Left colon (tissue), 2 donors: Measurements from ENCODE around the gene LDLRAD3. TPM values are rescaled to one million over a fixed set of nuclear protein-coding genes. Genes with fewer than 3 reads are reported as not detected.

Experiments used
- ATAC-seq: fragments of 200-7000 bp; cut with Tn5 transposase; one replicate; pipeline ENCODE4 v1.9.1; 2020; ENCODE audit warnings: mild to moderate bottlenecking, moderate library complexity
- DNase-seq, 2 donors: peaks; one replicate each; pipeline ENCODE4 v3.0.0-alpha.2; 2020
- intact Hi-C, 2 donors: fragments of 100-400 bp; cut with DNase I in 1 of 2; cut with micrococcal nuclease in 1 of 2; formaldehyde crosslinking; loops; one replicate each; pipeline versions ENCODE4 v1.11.2 to v1.14.0; 2022; cut with DNase I, micrococcal nuclease
- total RNA-seq, 2 donors: library from RNA; stranded (reverse); fragmentation: NEBNext Ultra II Directional; extraction: Animal tissue kit (Norgen Biotek cat#: 25700); gene quantifications; one replicate each; pipeline ENCODE4 v1.2.1, GENCODE V29; 2021
- donor health status: DM: no; HTN: no; CAD: no.
- donor health status: DM: yes; HTN: yes; CAD: no.

Gene LDLRAD3
- total RNA-seq, 2 donors from 2014 or later = 2.3 to 2.9 TPM

DNA sequence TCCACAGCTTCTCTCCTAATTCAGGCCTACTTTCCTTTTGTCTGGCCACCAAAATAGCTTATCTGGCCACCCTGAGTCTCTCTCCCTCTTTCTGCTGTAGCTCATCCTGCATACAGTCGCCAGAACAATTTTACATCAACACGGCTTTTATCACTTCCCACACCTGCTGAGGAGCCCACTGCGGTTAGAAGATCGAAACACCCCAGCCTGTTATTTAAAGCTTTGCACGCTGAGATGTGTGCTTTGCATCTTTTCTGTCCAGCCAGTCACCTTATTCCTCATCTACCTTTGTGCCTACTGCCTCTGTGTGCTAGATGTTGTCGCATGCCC, 249.4 kb downstream of the LDLRAD3 start:
- ATAC-seq (no peak), DNase-seq (no peak)
- intact Hi-C loops = no loop called here

DNA sequence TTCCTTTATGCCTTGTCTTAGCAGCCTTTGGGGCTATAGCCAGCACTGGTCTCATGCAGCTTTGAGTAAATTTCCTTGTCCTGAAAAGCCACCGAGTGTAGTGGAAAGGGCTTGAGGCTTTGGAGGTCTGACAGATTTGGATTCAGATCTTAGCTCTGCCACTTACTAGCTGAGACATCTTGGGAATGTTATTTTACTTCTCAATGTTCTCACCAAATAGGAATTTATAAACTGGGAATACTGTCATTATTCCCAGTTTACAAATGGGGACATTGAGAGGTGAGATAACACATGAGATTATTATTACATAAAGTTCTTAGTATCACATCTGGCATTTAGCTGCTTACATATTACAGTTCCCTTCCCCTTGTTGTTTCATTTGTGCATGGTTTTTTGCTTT, 249.9 kb downstream of the LDLRAD3 start:
- no peak for DNase-seq
- intact Hi-C loops = no loop called here

DNA sequence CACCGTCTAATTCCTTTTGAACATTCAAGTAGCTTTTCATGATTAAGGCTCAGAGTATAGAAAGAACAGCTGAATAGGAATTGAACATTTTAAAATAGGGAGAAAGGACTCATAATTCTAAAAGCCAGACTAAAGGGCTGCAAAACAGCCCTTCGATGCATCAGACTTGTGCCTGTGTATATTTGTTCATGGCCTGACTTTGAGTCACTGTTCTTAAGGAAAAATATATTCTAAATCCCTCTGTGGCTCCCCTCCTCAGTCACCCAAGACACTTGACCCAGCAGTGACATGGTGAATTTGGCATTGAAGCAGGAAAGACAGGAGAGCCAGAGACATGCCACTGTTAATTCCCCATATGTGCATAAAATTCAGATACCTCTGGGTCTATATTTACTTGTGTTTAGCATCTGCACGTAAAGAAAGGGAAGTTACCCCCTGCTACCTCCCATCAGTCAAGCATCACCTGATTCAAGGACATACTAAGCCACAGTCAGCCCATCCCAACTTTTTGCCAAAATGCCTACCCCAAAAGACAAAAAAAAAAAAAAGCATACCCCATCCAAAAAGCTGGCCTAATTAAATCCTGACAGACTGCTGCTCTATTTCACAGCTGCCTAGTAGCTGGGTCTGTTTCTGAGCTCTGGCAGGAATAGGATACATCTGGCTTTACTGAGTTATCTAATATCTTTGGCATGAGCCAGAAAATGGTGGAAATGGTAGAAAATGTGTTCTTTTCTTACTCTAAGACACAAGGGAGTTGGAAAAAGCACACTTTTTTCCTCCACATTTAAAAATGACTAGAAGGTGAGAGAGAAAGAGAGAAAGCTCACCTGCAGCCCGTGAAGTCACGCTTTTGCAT, 251.9 kb downstream of the LDLRAD3 start:
- DNase-seq (no peak), ATAC-seq (no peak)
- intact Hi-C loops = no loop called here

More for the DNA sequence above, 249.9 kb downstream of the LDLRAD3 start:
- ATAC-seq = no peak

DNA sequence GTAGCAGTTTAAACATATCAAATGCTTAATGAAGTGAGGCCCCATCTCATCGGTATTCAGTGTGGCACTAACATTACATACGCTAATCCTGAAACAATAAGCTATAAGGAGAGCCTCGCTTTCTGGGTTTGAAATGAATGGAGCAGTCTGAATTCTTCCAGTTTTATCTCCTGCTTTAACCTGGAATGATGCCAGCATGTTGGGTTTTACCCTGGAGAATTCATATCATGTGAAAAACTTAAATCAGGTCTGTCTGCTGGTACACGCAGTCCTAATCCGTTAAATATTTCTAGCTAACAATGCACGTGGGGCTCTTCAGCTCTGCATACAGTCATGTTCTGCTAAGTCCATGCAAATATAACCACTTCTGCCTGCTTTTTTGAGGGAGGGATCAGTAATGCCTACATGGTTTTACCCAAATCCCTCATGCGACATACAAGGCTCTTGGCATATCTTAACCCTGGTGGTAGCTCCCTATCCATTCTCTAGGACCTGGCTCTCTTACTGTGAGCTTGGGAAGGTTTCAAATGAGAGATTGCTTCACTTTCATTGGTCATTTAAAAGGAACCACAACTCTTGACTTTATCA, 252.6 kb downstream of the LDLRAD3 start:
- intact Hi-C loops = no loop called here
- no peak for DNase-seq
- ATAC-seq = no peak

DNA sequence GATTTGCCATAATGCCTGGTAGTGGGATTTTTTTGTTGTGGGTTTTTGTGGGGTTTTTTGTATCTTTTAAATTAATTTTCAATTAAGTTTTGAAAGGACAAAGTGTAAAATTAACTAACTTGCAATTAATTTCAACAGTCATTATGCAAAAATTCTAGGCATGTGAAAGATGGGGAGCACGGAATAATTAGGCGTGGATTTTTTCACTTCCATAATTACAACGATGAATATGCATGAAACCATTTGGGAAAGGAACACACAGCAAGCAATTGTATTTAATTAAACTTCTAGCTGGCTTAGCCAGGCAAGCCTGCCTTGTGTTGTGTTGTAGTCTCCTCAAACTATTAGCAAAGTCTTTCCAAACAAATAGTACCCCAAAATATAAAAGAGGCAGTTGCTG, 257.5 kb downstream of the LDLRAD3 start:
- DNase-seq = no peak
- ATAC-seq = no peak
- intact Hi-C loops = no loop called here

DNA sequence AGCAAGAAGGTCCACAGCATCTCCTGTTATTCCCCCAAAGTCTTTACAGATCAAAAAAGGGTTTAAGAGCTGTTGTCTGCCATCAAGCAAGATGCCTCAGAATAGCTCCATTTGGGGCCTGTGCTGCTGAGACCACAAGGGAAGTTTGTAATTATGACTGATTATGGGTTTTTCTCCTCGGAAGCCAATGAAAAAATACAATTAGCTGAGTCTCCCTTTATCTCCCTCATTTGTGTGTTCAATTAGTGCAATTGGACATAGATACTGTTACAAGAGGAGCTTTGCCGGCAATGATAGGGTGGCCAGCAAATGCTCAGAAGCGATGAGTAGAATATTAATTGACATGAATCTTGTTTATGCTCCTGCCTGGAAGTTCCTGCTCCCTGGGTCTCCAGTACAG, 261.7 kb downstream of the LDLRAD3 start:
- ATAC-seq (no peak), DNase-seq (no peak)
- intact Hi-C loops = no loop called here

DNA sequence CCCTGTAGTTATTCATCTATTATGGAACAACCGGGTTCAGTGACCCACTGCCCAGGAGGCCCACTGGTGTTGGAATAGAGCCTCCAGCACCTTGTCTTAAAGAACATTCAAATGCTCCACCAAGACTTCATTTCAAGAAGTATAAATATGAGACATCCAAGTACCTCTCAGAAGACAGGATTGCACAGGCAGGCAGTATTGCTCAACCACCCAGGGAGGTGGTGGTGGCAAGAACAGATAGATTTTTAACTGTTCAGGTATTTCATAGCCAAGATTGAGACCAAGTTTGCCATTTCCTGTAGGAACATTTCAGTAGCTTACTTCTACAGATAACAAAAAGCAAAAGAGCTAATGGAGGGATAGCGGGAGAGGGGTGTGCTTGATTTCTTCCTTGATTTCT, 266.7 kb downstream of the LDLRAD3 start:
- no peak for DNase-seq
- intact Hi-C loops = no loop called here
- ATAC-seq = no peak

DNA sequence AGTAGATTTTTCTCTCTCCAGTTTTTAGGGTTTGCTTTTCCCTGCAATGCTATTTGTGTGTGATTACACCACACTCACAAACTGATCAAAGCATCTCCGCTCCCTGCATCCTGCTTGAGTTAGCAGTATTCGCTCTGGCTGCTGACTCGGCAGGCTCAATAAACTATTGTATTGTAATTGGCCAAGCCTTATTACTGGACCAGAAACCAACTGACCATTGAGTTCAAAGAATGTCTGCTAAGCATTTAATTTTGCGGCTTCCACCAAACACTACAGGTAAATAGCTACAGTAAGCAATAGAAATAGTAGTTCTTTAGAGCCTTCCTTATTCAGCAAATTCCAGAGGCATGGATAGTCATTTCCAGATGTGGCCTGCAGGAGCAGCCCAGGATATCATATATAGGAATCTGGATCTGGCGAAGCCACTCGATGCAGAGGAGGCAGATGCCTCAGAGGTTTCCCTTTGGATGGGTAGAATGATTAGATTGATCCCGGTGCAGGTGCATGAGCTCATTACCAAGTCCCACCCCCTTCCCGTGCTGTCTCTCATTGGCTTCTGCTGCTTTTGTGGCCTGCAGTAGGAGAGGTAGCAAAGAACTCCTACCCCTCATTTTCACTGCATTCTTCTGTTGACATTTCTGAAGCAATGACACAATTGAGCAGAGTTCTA, 268.0 kb downstream of the LDLRAD3 start:
- ATAC-seq (no peak), DNase-seq (no peak)
- intact Hi-C loops = no loop called here

DNA sequence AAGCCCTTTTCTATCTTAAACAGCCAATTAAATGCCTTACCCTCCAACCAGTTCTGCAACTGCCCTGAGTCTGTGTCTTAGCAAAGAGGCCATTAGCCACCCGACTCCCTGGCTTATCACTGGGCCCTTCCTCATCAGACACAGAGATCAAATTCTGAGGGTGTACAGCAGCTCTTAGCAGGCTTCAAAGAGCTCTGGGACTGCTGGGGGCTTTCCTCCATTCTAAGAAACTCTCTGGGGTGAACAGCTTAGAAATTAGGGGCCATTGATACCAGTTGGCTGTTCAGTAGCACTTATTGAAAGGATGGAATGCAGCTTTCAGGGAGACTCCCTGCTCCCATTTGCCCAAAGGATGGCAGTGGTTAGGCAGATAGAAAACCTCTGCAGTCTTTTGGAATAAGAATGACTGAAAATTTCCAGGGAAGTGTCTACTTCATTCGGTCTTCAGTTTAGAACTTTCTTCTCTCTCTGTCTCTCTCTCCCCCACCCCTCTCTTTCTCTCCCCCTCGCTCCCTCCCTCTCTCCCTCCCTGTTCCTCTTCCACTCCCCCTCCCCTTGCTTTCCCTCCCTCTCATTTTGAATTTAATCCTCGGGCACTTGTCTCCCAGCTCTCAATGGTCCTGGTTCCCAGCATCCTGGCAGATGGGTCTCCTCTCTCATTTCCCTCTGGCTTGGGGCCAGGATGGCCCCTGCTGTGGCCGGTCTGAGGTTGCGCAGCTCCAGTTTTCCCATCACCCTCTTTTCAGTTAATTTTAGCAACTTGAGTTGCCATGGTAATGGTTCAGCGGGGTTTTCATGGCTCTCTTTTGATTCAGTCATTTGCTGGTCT, 268.9 kb downstream of the LDLRAD3 start:
- DNase-seq (no peak), ATAC-seq (no peak)
- intact Hi-C loops = no loop called here

DNA sequence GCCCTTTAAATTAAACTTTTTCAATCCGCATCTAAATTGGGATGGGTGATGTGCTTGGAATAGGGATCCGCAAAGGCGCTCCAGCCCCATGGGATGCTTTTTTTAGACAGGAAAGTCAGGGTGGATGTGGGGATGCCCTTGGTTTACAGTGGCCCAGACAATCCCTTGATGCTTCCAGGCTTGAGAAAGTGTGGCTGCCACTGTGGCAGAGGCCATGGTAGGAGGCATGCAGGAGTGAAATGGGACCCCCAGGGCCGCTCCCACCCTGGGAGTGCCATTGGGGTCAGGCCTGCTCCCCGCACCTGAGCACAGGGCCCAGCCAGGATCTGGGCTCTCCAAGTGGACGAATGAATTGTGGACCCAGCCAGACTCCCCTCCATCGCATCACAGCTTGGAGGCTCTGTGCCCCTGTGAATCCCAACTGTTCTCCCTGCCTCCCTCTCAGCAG, 269.6 kb downstream of the LDLRAD3 start:
- intact Hi-C loops = no loop called here
- no peak for ATAC-seq
- DNase-seq = no peak

DNA sequence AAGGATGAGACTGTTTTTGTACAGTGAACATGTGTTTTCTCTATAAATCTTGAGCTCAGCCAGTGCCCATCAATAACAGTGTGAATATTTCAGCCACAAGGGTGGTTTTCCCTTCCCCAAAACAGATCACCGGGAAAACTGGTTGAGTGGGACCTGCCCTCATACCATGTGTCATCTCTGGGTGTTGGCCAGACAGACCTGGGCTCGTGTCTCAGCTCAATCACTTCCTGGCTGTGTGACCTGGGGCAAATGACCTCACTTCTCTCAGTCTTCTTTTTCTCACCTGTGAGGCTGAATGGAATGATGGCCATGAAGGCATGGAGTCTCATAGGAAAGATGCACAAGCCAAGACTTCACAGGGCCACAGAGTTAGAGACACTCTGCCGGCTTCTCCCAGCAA, 270.6 kb downstream of the LDLRAD3 start:
- DNase-seq (no peak), ATAC-seq (no peak)
- intact Hi-C loops = no loop called here

DNA sequence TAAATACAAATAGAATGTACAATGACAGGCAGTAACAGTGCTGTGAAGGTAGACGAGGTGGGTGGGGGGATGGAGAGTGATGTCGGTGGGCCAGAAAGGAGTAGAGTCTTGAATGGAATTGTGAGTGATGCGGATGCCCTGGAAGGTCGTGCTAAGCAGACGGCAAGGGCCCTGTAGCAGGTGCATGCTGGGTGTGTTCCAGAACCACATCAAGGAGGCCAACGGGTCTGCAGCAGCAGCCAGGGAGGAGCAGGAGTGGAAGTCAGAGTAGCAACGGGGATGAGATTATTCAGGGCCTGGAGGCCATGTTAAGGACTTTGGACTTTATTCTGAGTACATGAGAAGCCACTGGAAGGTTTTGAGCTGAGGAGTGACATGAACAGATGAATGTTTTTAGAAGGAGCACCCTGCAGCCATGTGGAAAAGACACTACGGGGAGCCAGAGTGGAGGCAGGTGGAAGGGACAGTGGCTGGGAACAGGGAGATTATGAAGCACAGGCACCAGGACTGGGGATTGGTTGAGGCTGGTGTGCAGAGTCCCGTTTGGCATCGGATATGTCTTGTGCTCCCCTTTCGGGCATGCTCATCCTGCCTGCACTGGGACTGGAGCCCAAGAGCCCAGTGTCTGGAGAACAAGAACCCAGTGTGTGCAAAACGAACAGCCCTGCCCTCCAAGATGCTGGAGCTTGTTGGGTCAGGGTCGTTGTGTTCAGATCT, 271.3 kb downstream of the LDLRAD3 start:
- DNase-seq = no peak
- ATAC-seq = no peak
- intact Hi-C loops = no loop called here

DNA sequence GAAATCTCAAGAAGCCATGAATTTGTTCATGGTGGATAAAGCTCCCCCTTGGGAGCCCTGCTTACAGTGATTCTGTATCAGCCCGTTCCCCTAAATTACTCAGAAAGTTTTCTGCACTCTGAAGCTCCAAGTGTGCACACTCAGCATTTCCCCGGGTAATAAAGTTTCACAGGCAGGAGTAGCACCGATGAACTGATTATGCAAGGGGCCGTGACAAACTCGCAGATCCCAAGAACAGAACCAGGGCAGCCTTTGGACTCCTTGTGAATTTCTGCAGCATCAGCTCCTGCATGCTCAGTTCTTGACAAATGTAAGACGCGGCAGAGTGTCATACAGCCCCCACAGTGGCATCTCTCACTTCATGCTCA, 271.8 kb downstream of the LDLRAD3 start:
- ATAC-seq (no peak), DNase-seq (no peak)
- intact Hi-C loops = no loop called here

DNA sequence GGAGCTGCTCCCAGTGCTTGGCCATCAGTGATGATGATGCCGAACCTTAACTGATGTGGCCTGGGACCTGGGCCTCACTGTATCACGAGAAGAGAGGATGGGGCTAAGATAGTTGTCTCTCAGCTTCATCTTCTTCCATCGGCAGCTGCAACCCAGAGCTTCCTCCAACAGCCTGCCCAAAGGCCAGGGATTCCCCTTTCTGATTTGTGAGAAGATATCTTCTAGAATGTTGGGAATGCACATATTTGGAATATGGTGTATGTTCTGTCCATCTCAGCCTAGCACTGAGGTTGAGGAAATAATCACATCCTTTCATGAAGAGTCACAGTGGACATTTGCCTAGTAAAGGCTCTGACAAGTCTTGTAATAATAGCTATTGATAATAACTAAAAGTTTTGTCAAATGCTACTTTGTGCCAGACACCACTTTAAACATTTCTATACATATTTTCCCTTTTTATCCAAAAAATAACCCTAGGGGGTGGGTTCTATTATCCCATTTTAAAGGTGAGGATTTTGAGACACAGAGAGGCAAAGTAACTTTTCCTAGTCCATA, 272.3 kb downstream of the LDLRAD3 start:
- DNase-seq (no peak), ATAC-seq (no peak)
- intact Hi-C loops = no loop called here

DNA sequence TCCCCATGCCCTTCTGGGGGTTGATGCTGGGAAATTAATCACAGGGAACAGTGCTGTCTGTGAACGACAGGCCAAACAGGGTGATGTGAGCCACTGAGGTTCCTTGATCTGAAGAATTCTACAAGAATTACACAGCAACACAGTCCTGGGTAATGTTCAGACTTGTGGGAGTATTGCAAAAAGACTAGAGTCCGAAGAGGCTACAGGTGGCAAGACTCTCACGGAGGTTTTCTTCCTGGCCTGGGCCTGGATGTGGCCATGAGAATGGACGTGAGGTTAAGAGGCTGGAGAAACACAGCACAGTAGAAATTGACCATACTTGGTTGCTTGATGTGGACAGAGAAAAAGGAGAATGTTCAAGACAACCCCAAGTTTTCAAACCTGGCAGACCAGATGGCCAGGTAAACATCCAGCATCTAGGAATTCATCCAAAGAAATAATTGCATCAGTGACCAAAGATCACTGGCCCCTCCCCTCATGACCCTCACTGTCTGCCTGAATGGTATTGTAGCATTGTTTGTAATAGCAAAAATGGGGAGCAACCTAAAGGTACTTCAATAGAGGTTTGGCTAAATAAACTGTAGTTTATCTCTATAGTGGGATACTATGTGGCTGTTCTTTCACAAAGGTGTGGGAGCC, 274.5 kb downstream of the LDLRAD3 start:
- ATAC-seq (no peak), DNase-seq (no peak)
- intact Hi-C loops = no loop called here

DNA sequence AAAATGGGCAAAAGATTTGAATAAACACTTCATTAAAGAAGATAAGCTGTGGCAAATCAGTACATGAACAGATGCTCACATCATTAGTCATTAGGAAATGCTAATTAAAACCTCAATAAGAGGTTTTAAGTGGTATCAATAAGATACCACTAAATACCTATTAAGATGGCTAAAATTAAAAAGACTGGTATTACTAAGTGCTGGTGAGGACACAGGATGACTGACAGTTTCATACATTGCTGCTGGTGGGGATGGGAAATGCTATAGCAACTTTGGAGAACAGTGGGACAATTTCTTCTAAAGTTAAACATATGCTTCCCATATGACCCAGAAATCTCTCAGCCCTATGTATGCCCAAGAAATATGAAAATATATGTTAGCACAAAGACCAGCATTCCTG, 276.1 kb downstream of the LDLRAD3 start:
- no peak for ATAC-seq
- no peak for DNase-seq
- intact Hi-C loops = no loop called here

DNA sequence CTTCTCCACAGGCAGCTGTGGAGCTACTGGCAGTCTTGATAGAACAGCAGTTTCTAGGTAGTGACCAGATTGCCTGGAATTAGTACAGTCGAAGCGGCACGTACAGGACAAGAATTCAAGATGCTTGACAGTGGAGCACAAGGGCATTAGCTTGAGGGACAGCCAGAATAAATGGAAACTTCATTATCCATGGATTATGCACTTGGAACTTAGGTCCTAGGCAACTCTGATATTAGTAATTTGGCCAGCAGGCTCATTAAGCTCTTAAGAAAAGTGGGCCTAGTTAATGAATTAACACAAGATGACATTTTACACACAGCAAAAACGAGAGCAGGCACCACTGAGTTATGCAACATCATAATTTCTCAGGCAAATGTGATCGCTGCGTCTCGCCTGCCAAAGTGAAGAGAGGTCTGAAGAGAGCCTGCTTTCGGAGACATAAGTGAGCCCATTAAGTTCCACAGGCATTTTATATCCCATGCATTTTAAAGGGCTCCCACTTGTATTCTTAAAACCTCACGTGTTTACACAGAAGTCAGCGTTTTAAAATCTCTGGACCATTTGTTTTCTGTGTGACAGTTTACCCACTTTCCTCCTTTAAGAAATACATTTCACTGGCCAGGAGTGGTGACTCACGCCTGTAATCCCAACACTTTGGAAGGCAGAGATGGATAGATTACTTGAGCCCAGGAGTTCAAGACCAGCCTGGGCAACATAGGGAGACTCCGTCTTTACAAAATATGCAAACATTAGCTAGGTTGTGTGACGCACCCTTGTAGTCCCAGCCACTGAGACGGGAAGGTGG, 279.2 kb downstream of the LDLRAD3 start:
- DNase-seq (no peak), ATAC-seq (no peak)
- intact Hi-C loops = no loop called here
